ENCODE measurements around the gene ADAT1. TPM values are rescaled to one million over a fixed set of nuclear protein-coding genes. Genes with fewer than 3 reads are reported as not detected.

Gene ADAT1
- total and polyA plus RNA-seq, 2 donors (not counting 1 experiment from before 2014, with no cell fraction given) = 28.4 to 71.2 TPM

DNA sequence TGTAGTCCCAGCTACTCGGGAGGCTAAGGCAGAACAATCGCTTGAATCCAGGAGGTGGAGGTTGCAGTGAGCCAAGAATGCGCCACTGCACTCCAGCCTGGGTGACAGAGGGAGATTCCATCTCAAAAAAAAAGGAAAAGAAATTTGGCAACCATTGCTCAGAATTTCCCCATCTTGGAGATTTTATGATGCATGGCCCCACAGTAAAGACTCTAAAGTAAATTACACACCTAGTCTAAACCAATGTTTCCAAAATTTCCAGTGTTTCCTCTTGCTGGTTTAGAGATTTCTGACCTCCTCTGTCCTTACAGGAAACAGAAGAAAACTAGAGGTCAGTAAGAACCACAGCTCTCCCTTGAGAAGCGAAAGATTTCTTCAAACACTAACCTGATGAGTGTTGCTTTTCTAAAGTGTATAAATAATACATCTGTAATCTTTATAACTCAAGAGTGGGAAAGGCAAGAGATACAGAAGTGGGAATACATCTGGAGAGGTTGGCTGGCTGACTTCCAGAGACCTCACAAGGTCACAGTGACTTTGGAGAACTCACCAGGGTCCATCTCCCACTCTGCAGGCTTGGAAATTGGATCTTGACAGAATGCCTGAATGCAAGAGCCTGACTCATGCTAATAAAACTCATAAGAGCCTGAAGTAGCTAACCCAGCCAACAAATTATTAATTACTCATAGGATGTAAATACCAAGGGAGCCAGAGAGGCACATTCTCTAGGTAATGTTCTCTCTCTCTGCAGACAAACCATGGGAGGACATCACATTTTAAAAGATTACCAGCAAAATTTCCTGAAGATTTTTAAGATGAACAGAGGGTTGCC, 8.8 kb downstream of the ADAT1 start:
- no peak overlapping the region for H3K4me2 ChIP-seq (replicated peaks; ENCODE audit: low read depth, low read length, poor library complexity, severe bottlenecking)
- no peaks in the 10 kb centered on the region for H4K20me1 ChIP-seq (ENCODE audit: control insufficient read depth, insufficient read depth, low read length, poor library complexity, severe bottlenecking)
- Mint-ChIP-seq H3K9me3 (ENCODE audit: insufficient read depth) (no peaks in the 10 kb centered on the region), H3K27ac (no peak overlapping the region), H3K27me3 (no peaks in the 10 kb centered on the region), H3K4me3 (no peak overlapping the region), H3K4me1 (no peaks in the 10 kb centered on the region)
- TF ChIP-seq, protein P1, sequence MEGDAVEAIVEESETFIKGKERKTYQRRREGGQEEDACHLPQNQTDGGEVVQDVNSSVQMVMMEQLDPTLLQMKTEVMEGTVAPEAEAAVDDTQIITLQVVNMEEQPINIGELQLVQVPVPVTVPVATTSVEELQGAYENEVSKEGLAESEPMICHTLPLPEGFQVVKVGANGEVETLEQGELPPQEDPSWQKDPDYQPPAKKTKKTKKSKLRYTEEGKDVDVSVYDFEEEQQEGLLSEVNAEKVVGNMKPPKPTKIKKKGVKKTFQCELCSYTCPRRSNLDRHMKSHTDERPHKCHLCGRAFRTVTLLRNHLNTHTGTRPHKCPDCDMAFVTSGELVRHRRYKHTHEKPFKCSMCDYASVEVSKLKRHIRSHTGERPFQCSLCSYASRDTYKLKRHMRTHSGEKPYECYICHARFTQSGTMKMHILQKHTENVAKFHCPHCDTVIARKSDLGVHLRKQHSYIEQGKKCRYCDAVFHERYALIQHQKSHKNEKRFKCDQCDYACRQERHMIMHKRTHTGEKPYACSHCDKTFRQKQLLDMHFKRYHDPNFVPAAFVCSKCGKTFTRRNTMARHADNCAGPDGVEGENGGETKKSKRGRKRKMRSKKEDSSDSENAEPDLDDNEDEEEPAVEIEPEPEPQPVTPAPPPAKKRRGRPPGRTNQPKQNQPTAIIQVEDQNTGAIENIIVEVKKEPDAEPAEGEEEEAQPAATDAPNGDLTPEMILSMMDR (IDR thresholded peaks at IDR 0.05) = no peak
- TF ChIP-seq EZH2 (IDR thresholded peaks at IDR 0.05; ENCODE audit: borderline replicate concordance, insufficient read depth, low read depth, low read length, poor library complexity, severe bottlenecking) = no peak
- CTCF ChIA-PET = no interaction called here
- peaks cover 27% of the 10 kb centered on the region for H3K79me2 ChIP-seq (ENCODE audit: control insufficient read depth, insufficient read depth, low read length)
- H3K9me3 ChIP-seq (ENCODE audit: control extremely low read depth in 1 of 3, control insufficient read depth in 2 of 3, insufficient read depth in 1 of 3, low read length in 2 of 3) = no peaks in the 10 kb centered on the region
- POLR2A ChIA-PET = no interaction called here
- no peak for ATAC-seq (ENCODE audit: low read depth)
- intact Hi-C loops (cut with micrococcal nuclease) = no loop called here
- WGBS (ENCODE audit: insufficient coverage) = 100% methylated on average over 2 of the region's 4 CpGs
- H3K4me3 ChIP-seq (ENCODE audit: control extremely low read depth in 1 of 5, extremely low read depth in 1 of 5, insufficient read depth in 1 of 5, low read depth in 2 of 5, low read length in 4 of 5) = no peak overlapping the region
- no peak for DNase-seq
- peaks cover 7 to 66% of the 10 kb centered on the region in 2 experiments for H3K36me3 ChIP-seq (replicated peaks in 1 of 2; ENCODE audit: control extremely low read depth in 1 of 2, control insufficient read depth in 1 of 2, extremely low read depth in 1 of 2, insufficient read depth in 2 of 2, low read length in 1 of 2)
- H3K4me1 ChIP-seq (ENCODE audit: control insufficient read depth in 2 of 2, insufficient read depth in 2 of 2, low read length in 2 of 2) = no peaks in the 10 kb centered on the region
- no peak overlapping the region for H3K9ac ChIP-seq (ENCODE audit: low read length)
- no peak overlapping the region for H2AFZ ChIP-seq (ENCODE audit: insufficient read depth, low read depth, low read length, poor library complexity, severe bottlenecking)
- no peaks in the 10 kb centered on the region for H3K27me3 ChIP-seq (replicated peaks in 1 of 4; ENCODE audit: control extremely low read depth in 1 of 4, control insufficient read depth in 3 of 4, insufficient read depth in 4 of 4, low read length in 3 of 4)
- H3K27ac ChIP-seq (ENCODE audit: low read length in 2 of 2) = no peak overlapping the region

GRCh38 chr16:75606507-75606906, 16.6 kb downstream of the ADAT1 start:
- H2AFZ ChIP-seq (ENCODE audit: insufficient read depth, low read depth, low read length, poor library complexity, severe bottlenecking) = no peak overlapping the region
- ATAC-seq (ENCODE audit: low read depth) = no peak
- H3K4me3 ChIP-seq (ENCODE audit: control extremely low read depth in 1 of 5, extremely low read depth in 1 of 5, insufficient read depth in 1 of 5, low read depth in 2 of 5, low read length in 4 of 5) = no peak overlapping the region
- intact Hi-C loops (cut with micrococcal nuclease) = no loop called here
- H3K27me3 Mint-ChIP-seq = no peaks in the 10 kb centered on the region
- TF ChIP-seq, protein P1 (IDR thresholded peaks at IDR 0.05) = no peak
- TF ChIP-seq EZH2 (IDR thresholded peaks at IDR 0.05; ENCODE audit: borderline replicate concordance, insufficient read depth, low read depth, low read length, poor library complexity, severe bottlenecking) = no peak
- no peak overlapping the region for H3K27ac Mint-ChIP-seq
- ChIA-PET CTCF (no interaction called here), POLR2A (no interaction called here)
- no peak overlapping the region for H3K27ac ChIP-seq (ENCODE audit: low read length in 2 of 2)
- H3K36me3 ChIP-seq (replicated peaks in 1 of 2; ENCODE audit: control extremely low read depth in 1 of 2, control insufficient read depth in 1 of 2, extremely low read depth in 1 of 2, insufficient read depth in 2 of 2, low read length in 1 of 2) = peaks cover 7 to 73% of the 10 kb centered on the region in 2 experiments
- H4K20me1 ChIP-seq (ENCODE audit: control insufficient read depth, insufficient read depth, low read length, poor library complexity, severe bottlenecking) = no peaks in the 10 kb centered on the region
- no peaks in the 10 kb centered on the region for H3K4me1 ChIP-seq (ENCODE audit: control insufficient read depth in 2 of 2, insufficient read depth in 2 of 2, low read length in 2 of 2)
- H3K9me3 Mint-ChIP-seq (ENCODE audit: insufficient read depth) = peaks cover 3% of the 10 kb centered on the region
- WGBS (ENCODE audit: insufficient coverage) = no CpG with 5 or more reads among the region's 1 CpG
- peaks cover 7% of the 10 kb centered on the region for H3K79me2 ChIP-seq (ENCODE audit: control insufficient read depth, insufficient read depth, low read length)
- H3K9ac ChIP-seq (ENCODE audit: low read length) = no peak overlapping the region
- H3K27me3 ChIP-seq (replicated peaks in 1 of 4; ENCODE audit: control extremely low read depth in 1 of 4, control insufficient read depth in 3 of 4, insufficient read depth in 4 of 4, low read length in 3 of 4) = no peaks in the 10 kb centered on the region
- H3K4me2 ChIP-seq (replicated peaks; ENCODE audit: low read depth, low read length, poor library complexity, severe bottlenecking) = no peak overlapping the region
- no peak for DNase-seq
- H3K4me3 Mint-ChIP-seq = no peak overlapping the region
- H3K9me3 ChIP-seq (ENCODE audit: control extremely low read depth in 1 of 3, control insufficient read depth in 2 of 3, insufficient read depth in 1 of 3, low read length in 2 of 3) = peaks cover 0 to 4% (median under 1%) of the 10 kb centered on the region in 3 donors
- H3K4me1 Mint-ChIP-seq = no peaks in the 10 kb centered on the region

Data from B cell (primary cell).